ENCODE measurements around the gene FRMPD4. TPM values are rescaled to one million over a fixed set of nuclear protein-coding genes. Genes with fewer than 3 reads are reported as not detected.

The FRMPD4 gene
- total RNA-seq, 1 experiment from 2014 or later: 0.24 TPM

GRCh38 chrX:12282991-12283390 is 144.7 kb downstream of the FRMPD4 start:
- no peak for DNase-seq
- Histone ChIP-seq H2BK12ac (ENCODE audit: insufficient read length, low read depth, low read length) (no peak overlapping the region), H3K4me2 (ENCODE audit: insufficient read depth, insufficient read length, low read length) (no peak overlapping the region), H3K27me3 (ENCODE audit: insufficient read depth, low read length) (no peaks in the 10 kb centered on the region), H3K9me3 (ENCODE audit: control insufficient read depth, low read depth, low read length) (peaks cover 3% of the 10 kb centered on the region), H2AK5ac (ENCODE audit: insufficient read length, low read length) (no peak overlapping the region), H4K91ac (ENCODE audit: insufficient read length, low read depth, low read length) (no peak overlapping the region), H4K20me1 (ENCODE audit: control insufficient read depth, insufficient read depth, insufficient read length) (no peaks in the 10 kb centered on the region), H2BK15ac (ENCODE audit: low read depth, low read length) (no peak overlapping the region), H3K79me2 (ENCODE audit: insufficient read depth, low read length) (no peaks in the 10 kb centered on the region), H4K8ac (replicated peaks; ENCODE audit: insufficient read length, low read depth, low read length) (no peak overlapping the region), H2BK120ac (ENCODE audit: low read depth, low read length, poor library complexity, severe bottlenecking) (no peak overlapping the region), H3K14ac (ENCODE audit: insufficient read depth, low read length) (no peak overlapping the region), H3K23ac (ENCODE audit: insufficient read length, low read depth, low read length) (no peak overlapping the region), H2BK5ac (ENCODE audit: insufficient read length, low read length) (no peak overlapping the region), H3K4ac (ENCODE audit: low read depth, low read length) (no peak overlapping the region), H2BK20ac (ENCODE audit: low read depth, low read length, poor library complexity, severe bottlenecking) (no peak overlapping the region), H3K79me1 (ENCODE audit: insufficient read depth, low read depth, low read length, poor library complexity, severe bottlenecking) (no peaks in the 10 kb centered on the region), H4K5ac (ENCODE audit: insufficient read length, low read depth, low read length) (no peak overlapping the region), H3K4me1 (ENCODE audit: insufficient read depth, low read length) (no peaks in the 10 kb centered on the region), H3T11ph (ENCODE audit: low read length) (no peak overlapping the region), H3K9ac (ENCODE audit: extremely low read depth, insufficient read length, low read length) (no peak overlapping the region), H3K23me2 (ENCODE audit: insufficient read length, low read depth, low read length, poor library complexity, severe bottlenecking) (no peaks in the 10 kb centered on the region), H3K27ac (ENCODE audit: insufficient read length, low read depth, low read length) (no peak overlapping the region), H3K18ac (ENCODE audit: insufficient read length, low read depth, low read length) (no peak overlapping the region), H3K56ac (ENCODE audit: insufficient read length, low read depth, low read length) (no peak overlapping the region), H2AFZ (ENCODE audit: low read length) (no peak overlapping the region)
- H3K4me3 Mint-ChIP-seq: no peak overlapping the region
- H3K9me3 Mint-ChIP-seq: peaks cover 59 to 73% of the 10 kb centered on the region in 2 experiments
- no peaks in the 10 kb centered on the region for H3K4me1 Mint-ChIP-seq
- H3K27ac Mint-ChIP-seq: no peak overlapping the region
- no peaks in the 10 kb centered on the region for H3K27me3 Mint-ChIP-seq (ENCODE audit: low read depth)
- TF ChIP-seq, protein P1, sequence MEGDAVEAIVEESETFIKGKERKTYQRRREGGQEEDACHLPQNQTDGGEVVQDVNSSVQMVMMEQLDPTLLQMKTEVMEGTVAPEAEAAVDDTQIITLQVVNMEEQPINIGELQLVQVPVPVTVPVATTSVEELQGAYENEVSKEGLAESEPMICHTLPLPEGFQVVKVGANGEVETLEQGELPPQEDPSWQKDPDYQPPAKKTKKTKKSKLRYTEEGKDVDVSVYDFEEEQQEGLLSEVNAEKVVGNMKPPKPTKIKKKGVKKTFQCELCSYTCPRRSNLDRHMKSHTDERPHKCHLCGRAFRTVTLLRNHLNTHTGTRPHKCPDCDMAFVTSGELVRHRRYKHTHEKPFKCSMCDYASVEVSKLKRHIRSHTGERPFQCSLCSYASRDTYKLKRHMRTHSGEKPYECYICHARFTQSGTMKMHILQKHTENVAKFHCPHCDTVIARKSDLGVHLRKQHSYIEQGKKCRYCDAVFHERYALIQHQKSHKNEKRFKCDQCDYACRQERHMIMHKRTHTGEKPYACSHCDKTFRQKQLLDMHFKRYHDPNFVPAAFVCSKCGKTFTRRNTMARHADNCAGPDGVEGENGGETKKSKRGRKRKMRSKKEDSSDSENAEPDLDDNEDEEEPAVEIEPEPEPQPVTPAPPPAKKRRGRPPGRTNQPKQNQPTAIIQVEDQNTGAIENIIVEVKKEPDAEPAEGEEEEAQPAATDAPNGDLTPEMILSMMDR (conservative IDR thresholded peaks at IDR 0.05): no peak
- WGBS (ENCODE audit: extremely low coverage, insufficient read length, low lambda C conversion rate): no CpG with 5 or more reads among the region's 2 CpGs
- H3K36me3 Mint-ChIP-seq (ENCODE audit: insufficient read depth in 1 of 3, low read depth in 3 of 3): peaks cover 0 to 5% (median 0%) of the 10 kb centered on the region in 3 experiments; a peak in 3 of 7 replicates

All from H9 (cell line).